ENCODE data around the gene PRKN. TPM values are rescaled to one million over a fixed set of nuclear protein-coding genes. Genes with fewer than 3 reads are reported as not detected.

PRKN gene
- total RNA-seq, 2 donors from 2014 or later = 3.3 to 4.8 TPM

DNA sequence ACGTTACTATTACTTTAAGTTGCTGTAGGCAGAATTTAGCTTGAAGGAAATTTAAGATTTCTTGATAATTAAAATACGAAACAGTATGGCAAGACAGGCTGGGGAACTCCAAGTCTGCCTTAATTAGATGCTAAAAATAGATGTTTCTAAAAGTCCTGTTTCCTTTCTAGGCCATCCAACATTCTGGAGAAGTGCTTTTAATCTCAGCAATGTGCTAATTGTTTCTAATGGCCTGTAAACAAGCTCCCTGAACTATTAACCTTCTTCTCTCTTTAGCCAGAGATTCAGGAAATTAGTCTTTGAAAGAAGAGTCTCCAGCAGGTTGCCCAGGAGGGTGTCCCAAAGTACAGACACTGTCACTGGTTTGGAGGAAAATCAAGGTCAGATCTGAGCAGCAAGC lies 776.4 kb downstream of the PRKN start:
- no peak overlapping the region for H3K9ac ChIP-seq (ENCODE audit: extremely low read depth, low read length, poor library complexity, severe bottlenecking)
- no peak for TF ChIP-seq CTCF (conservative IDR thresholded peaks at IDR 0.05)
- DNase-seq = peak; percentile 61
- no peak overlapping the region for H3K27ac ChIP-seq (ENCODE audit: low read depth, low read length)
- peaks cover 22% of the 10 kb centered on the region for H3K27me3 Mint-ChIP-seq (ENCODE audit: insufficient read depth)
- WGBS, 2 experiments (ENCODE audit: insufficient coverage in 1 of 2, insufficient read length in 1 of 2) = 83 to 100% methylated on average over 2 of the region's 2 CpGs
- H3K9me3 Mint-ChIP-seq = peaks cover 13% of the 10 kb centered on the region
- H3K9me3 ChIP-seq (ENCODE audit: control insufficient read depth, low read length) = no peaks in the 10 kb centered on the region
- H3K4me3 Mint-ChIP-seq = no peak overlapping the region
- H3K36me3 Mint-ChIP-seq (ENCODE audit: low read depth) = peaks cover 3% of the 10 kb centered on the region
- H3K27me3 ChIP-seq (ENCODE audit: control insufficient read depth, insufficient read depth, low read length, poor library complexity, severe bottlenecking) = no peaks in the 10 kb centered on the region
- no peaks in the 10 kb centered on the region for H3K36me3 ChIP-seq (ENCODE audit: control insufficient read depth, insufficient read depth, low read length)
- no peaks in the 10 kb centered on the region for H3K4me1 ChIP-seq (ENCODE audit: control insufficient read depth, insufficient read depth, low read length)
- peak overlapping the region; percentile 7 for H3K27ac Mint-ChIP-seq
- no peak overlapping the region for H3K4me3 ChIP-seq (ENCODE audit: low read length)
- H3K4me1 Mint-ChIP-seq = peaks cover 9% of the 10 kb centered on the region

DNA sequence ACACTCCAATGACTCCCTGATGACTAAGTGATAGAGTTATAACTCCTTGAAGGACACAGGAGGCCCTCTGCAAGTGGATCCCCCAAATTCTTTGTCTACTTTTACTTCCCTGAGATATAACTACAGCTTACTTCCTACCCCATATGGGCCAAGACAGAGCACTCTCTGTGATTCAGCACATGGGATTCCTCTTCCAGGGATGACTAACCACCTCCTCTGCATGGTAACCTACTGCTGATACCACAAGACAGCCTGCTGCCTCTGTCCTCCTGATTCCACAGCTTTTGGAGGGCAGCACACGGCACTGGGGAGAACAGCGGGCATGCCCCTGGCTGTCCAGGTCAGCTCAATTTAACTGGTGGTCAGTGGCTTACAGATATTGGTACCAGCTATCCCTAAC lies 778.0 kb downstream of the PRKN start:
- TF ChIP-seq CTCF (conservative IDR thresholded peaks at IDR 0.05) = no peak
- no peaks in the 10 kb centered on the region for H3K27me3 ChIP-seq (ENCODE audit: control insufficient read depth, insufficient read depth, low read length, poor library complexity, severe bottlenecking)

GRCh38 chr6:161948462-161948861 lies 779.1 kb downstream of the PRKN start:
- H3K27me3 ChIP-seq (ENCODE audit: control insufficient read depth, insufficient read depth, low read length, poor library complexity, severe bottlenecking) = no peaks in the 10 kb centered on the region
- no peak overlapping the region for H3K9ac ChIP-seq (ENCODE audit: extremely low read depth, low read length, poor library complexity, severe bottlenecking)
- H3K4me1 ChIP-seq (ENCODE audit: control insufficient read depth, insufficient read depth, low read length) = peaks cover 11% of the 10 kb centered on the region
- Mint-ChIP-seq H3K36me3 (ENCODE audit: low read depth) (peaks cover 3% of the 10 kb centered on the region), H3K4me3 (no peak overlapping the region), H3K9me3 (peaks cover 13% of the 10 kb centered on the region), H3K27me3 (ENCODE audit: insufficient read depth) (peaks cover 22% of the 10 kb centered on the region), H3K27ac (no peak overlapping the region), H3K4me1 (peaks cover 24% of the 10 kb centered on the region)
- no peak for TF ChIP-seq CTCF (conservative IDR thresholded peaks at IDR 0.05)
- H3K36me3 ChIP-seq (ENCODE audit: control insufficient read depth, insufficient read depth, low read length) = no peaks in the 10 kb centered on the region
- no peaks in the 10 kb centered on the region for H3K9me3 ChIP-seq (ENCODE audit: control insufficient read depth, low read length)
- DNase-seq = no peak
- H3K27ac ChIP-seq (ENCODE audit: low read depth, low read length) = no peak overlapping the region
- 94 to 100% methylated on average over 1 to 2 of the region's 2 CpGs for WGBS, 2 experiments (ENCODE audit: insufficient coverage in 1 of 2, insufficient read length in 1 of 2)
- H3K4me3 ChIP-seq (ENCODE audit: low read length) = no peak overlapping the region

More for the DNA sequence above, 778.0 kb downstream of the PRKN start:
- H3K4me1 Mint-ChIP-seq = peaks cover 19% of the 10 kb centered on the region
- no peak overlapping the region for H3K27ac Mint-ChIP-seq
- Histone ChIP-seq H3K9me3 (ENCODE audit: control insufficient read depth, low read length) (no peaks in the 10 kb centered on the region), H3K4me1 (ENCODE audit: control insufficient read depth, insufficient read depth, low read length) (peaks cover 11% of the 10 kb centered on the region), H3K4me3 (ENCODE audit: low read length) (no peak overlapping the region), H3K9ac (ENCODE audit: extremely low read depth, low read length, poor library complexity, severe bottlenecking) (no peak overlapping the region), H3K36me3 (ENCODE audit: control insufficient read depth, insufficient read depth, low read length) (no peaks in the 10 kb centered on the region), H3K27ac (ENCODE audit: low read depth, low read length) (no peak overlapping the region)
- no peak for DNase-seq
- peaks cover 3% of the 10 kb centered on the region for H3K36me3 Mint-ChIP-seq (ENCODE audit: low read depth)
- peaks cover 13% of the 10 kb centered on the region for H3K9me3 Mint-ChIP-seq
- peaks cover 22% of the 10 kb centered on the region for H3K27me3 Mint-ChIP-seq (ENCODE audit: insufficient read depth)
- 97% methylated on average over 2 of the region's 2 CpGs; no CpG with 5 or more reads in 1 of the 2 experiments for WGBS, 2 experiments (ENCODE audit: insufficient coverage in 1 of 2, insufficient read length in 1 of 2)
- H3K4me3 Mint-ChIP-seq = no peak overlapping the region

All from endodermal cell (in vitro differentiated cells).